Lower leg skin (tissue), 4 donors: ENCODE data around the gene DLGAP5. TPM values are rescaled to one million over a fixed set of nuclear protein-coding genes. Genes with fewer than 3 reads are reported as not detected.

Experiments
- DNase-seq, 2 donors: peaks; one replicate each; pipeline ENCODE4 v3.0.0-alpha.2; 2019; ENCODE audit warnings: low spot score in 2 of 2
- H3K4me3 ChIP-seq: fragments of 200-600 bp; sonication (generic); 2 replicates; pipeline ENCODE4 v1.5.1; 2017; ENCODE audit warnings: mild to moderate bottlenecking, low read depth; ENCODE audit not compliant: poor library complexity, severe bottlenecking
- POLR2A ChIP-seq, 2 donors: fragments of 450-650 bp; IDR thresholded peaks; one replicate each; pipeline ENCODE4 v1.6.1; 2016 to 2017; ENCODE audit warnings: antibody characterized with exemption in 2 of 2, mild to moderate bottlenecking in 1 of 2, moderate library complexity in 1 of 2
- WGBS, 2 donors: methylation state at CpG; one replicate each; pipeline ENCODE4 v1.1.5; 2018; 5-methylcytosine and 5-hydroxymethylcytosine counted together
- intact Hi-C: fragments of 100-400 bp; cut with DNase I; formaldehyde crosslinking; loops from one replicate; pipeline ENCODE4 v1.15.0; 2023; ENCODE audit warnings: low total_unique reads
- total RNA-seq, 4 donors: library from RNA; depleted of rRNA; stranded (reverse); fragments of >200 nt; gene quantifications; one replicate each; pipeline ENCODE4 v1.1.0, GENCODE V29; 2016
- TF ChIP-seq, protein P1 (sequence below), 3 donors: fragments of 450-650 bp; IDR thresholded peaks; one replicate each; pipeline ENCODE4 v1.5.1; 2016; ENCODE audit warnings: antibody characterized with exemption in 3 of 3, mild to moderate bottlenecking in 3 of 3, moderate library complexity in 2 of 3

Gene DLGAP5
- total RNA-seq, 4 donors from 2014 or later = 0.53 to 2.4 (median 1.1) TPM

DNA sequence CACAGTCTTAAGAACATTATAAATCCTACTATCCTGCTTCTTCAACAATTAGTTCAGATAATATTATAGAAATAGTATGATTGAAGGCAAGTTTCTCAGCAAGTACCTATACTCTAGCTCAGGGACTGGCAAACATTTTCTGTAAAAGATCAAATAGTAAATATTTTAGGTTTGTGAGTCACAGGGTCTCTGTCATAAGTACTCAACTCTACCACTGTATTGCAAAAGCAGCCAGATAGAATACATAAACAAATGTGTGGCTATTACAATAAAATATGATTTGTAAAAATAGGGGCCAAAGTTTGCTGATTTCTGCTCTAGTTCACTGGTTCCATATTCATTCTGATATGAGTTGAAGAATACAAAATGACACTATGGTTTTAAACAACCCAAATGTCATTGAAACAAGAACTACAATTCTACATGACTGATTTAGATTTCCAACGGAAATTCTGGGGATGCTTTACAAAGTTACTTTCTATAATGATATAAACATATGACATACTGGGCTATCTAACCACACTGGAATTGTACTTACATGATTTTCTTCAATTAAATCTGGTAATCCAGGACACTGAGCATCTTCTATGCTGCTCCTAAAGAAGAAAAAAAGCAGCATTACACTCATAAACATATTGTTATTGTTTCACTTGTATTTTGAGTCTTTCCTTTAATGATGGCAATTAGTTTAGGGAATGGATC is 39.2 kb downstream of the DLGAP5 start:
- intact Hi-C loops = no loop called here
- H3K4me3 ChIP-seq = no peak overlapping the region
- DNase-seq = no peak
- no peak for TF ChIP-seq POLR2A (IDR thresholded peaks at IDR 0.05)
- TF ChIP-seq, protein P1, sequence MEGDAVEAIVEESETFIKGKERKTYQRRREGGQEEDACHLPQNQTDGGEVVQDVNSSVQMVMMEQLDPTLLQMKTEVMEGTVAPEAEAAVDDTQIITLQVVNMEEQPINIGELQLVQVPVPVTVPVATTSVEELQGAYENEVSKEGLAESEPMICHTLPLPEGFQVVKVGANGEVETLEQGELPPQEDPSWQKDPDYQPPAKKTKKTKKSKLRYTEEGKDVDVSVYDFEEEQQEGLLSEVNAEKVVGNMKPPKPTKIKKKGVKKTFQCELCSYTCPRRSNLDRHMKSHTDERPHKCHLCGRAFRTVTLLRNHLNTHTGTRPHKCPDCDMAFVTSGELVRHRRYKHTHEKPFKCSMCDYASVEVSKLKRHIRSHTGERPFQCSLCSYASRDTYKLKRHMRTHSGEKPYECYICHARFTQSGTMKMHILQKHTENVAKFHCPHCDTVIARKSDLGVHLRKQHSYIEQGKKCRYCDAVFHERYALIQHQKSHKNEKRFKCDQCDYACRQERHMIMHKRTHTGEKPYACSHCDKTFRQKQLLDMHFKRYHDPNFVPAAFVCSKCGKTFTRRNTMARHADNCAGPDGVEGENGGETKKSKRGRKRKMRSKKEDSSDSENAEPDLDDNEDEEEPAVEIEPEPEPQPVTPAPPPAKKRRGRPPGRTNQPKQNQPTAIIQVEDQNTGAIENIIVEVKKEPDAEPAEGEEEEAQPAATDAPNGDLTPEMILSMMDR (IDR thresholded peaks at IDR 0.05) = no peak
- WGBS, 2 donors = 85 to 96% methylated on average over 1 of the region's 1 CpG

DNA sequence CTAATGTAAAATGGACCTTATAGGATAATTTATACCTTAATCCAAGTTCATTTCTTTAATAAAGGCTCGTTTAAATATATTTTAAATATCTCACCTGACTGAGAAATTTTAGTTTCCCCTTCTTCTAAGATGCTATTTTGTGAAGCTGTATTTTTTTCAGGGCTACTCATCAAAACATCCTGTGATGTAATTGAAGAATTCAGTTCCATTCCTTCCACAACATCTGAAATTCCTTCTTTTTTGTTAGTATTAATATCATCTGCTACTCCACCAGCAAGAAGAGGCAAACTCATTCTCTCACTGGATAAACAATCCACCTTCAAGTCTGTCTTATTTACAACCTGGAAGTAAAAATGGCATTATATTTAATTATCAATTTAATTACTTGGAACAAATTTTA is 39.8 kb downstream of the DLGAP5 start:
- 93 to 94% methylated on average over 1 of the region's 1 CpG for WGBS, 2 donors
- H3K4me3 ChIP-seq = no peak overlapping the region
- intact Hi-C loops = no loop called here
- no peak for TF ChIP-seq POLR2A (IDR thresholded peaks at IDR 0.05)
- TF ChIP-seq, protein P1 (IDR thresholded peaks at IDR 0.05) = no peak
- no peak for DNase-seq

DNA sequence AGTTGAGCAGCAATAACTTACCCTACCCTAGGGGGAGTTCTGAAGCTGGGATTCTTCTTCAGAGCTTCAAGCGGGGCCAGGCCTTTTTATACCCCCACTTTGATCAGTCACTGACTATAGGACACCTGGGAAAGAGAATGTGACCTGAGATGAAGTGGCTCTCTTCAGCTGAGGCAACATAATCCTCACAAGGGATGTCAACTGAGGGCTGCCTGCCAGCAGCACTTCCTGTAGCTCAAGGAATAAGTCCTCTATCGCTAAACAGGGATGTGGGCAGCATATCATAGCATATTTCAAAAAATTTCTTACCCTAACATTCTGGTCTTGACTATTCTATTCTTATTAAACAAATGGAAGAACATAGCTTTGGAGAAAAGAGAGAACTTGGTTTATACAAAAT is 45.0 kb downstream of the DLGAP5 start:
- no peak for DNase-seq
- WGBS, 2 donors = 73 to 78% methylated on average over 2 of the region's 2 CpGs
- intact Hi-C loops = no loop called here
- TF ChIP-seq, protein P1 (IDR thresholded peaks at IDR 0.05) = no peak
- no peak for TF ChIP-seq POLR2A (IDR thresholded peaks at IDR 0.05)
- H3K4me3 ChIP-seq = no peak overlapping the region

DNA sequence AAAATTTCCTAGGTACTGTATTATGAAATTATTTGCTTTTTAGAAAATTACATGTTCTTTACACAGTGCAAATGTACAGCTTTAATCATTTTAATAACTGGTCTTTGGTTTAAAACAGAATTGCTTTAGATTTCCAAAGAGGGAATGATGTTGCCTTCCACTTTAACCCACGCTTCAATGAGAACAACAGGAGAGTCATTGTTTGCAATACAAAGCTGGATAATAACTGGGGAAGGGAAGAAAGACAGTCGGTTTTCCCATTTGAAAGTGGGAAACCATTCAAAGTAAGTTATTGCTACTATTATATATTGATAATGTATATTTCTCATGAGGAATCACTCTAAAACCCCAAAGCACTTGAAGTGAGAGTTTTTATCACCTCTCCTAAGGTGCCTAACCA is 48.9 kb downstream of the DLGAP5 start:
- intact Hi-C loops = no loop called here

DNA sequence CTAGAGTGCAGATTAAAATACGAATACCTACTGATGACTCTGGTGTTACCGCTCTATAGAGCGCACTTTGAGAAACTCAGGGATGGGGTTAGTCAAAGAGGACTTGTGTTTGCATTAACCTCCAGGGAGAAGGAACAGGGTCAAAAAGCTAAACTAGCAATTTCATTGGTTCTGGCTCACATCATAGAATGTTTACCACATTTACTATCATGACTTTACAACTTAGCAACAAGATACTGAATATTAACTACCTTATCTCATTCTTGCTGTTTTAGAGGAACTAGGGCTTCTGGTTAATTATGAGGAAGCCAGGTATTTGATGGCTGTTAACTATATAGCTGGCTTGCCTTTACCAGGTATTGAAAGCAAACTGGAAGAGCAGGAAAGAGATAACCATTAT is 49.6 kb downstream of the DLGAP5 start:
- DNase-seq = no peak
- TF ChIP-seq, protein P1 (IDR thresholded peaks at IDR 0.05) = no peak
- no peak for TF ChIP-seq POLR2A (IDR thresholded peaks at IDR 0.05)
- H3K4me3 ChIP-seq = no peak overlapping the region
- intact Hi-C loops = no loop called here
- 90 to 92% methylated on average over 3 of the region's 3 CpGs for WGBS, 2 donors

More for the DNA sequence above, 48.9 kb downstream of the DLGAP5 start:
- no peak for DNase-seq
- no peak overlapping the region for H3K4me3 ChIP-seq
- no peak for TF ChIP-seq POLR2A (IDR thresholded peaks at IDR 0.05)
- TF ChIP-seq, protein P1 (IDR thresholded peaks at IDR 0.05) = no peak
- WGBS, 2 donors = 65 to 74% methylated on average over 2 of the region's 2 CpGs
